HepG2 (cell line): ENCODE results near the gene OSBPL2. TPM values are rescaled to one million over a fixed set of nuclear protein-coding genes. Genes with fewer than 3 reads are reported as not detected.

Experiments
- ATF7-NPFF ChIP-seq: sonication (generic); formaldehyde crosslinking; IDR thresholded peaks from 2 replicates; pipeline ENCODE4 v1.8.1; 2023; ENCODE audit warnings: mild to moderate bottlenecking, low read depth, missing genetic modification reagents, moderate library complexity
- JARID2 ChIP-seq: sonication (generic); formaldehyde crosslinking; IDR thresholded peaks from 2 replicates; pipeline ENCODE4 v1.8.1; 2023; ENCODE audit warnings: missing genetic modification reagents, inconsistent platforms; ENCODE audit not compliant: insufficient replicate concordance
- JDP2 ChIP-seq: sonication (generic); formaldehyde crosslinking; IDR thresholded peaks from 2 replicates; pipeline ENCODE4 v1.8.1; 2022; ENCODE audit warnings: missing genetic modification reagents, borderline replicate concordance
- MAF1 ChIP-seq: sonication (generic); formaldehyde crosslinking; IDR thresholded peaks from 2 replicates; pipeline ENCODE4 v1.5.0; 2020; ENCODE audit warnings: missing genetic modification reagents, borderline replicate concordance
- NFATC3 ChIP-seq: sonication (generic); formaldehyde crosslinking; IDR thresholded peaks from 2 replicates; pipeline ENCODE4 v1.5.1; 2020; ENCODE audit warnings: mild to moderate bottlenecking, missing genetic modification reagents
- SNAPC2 ChIP-seq: sonication (generic); formaldehyde crosslinking; IDR thresholded peaks from 2 replicates; pipeline ENCODE4 v1.8.1; 2022; ENCODE audit warnings: mild to moderate bottlenecking, missing genetic modification reagents
- TCF7 ChIP-seq: sonication (generic); IDR thresholded peaks from 2 replicates; pipeline ENCODE4 v1.6.1; 2016; ENCODE audit warnings: antibody characterized with exemption, low read depth
- TIGD3 ChIP-seq: sonication (generic); formaldehyde crosslinking; IDR thresholded peaks from 2 replicates; pipeline ENCODE4 v1.5.1; 2020; ENCODE audit warnings: mild to moderate bottlenecking, missing genetic modification reagents, borderline replicate concordance
- ZC3H4 ChIP-seq: sonication (generic); formaldehyde crosslinking; IDR thresholded peaks from 2 replicates; pipeline ENCODE4 v1.4.0; 2020; ENCODE audit warnings: missing genetic modification reagents, borderline replicate concordance
- ZNF513 ChIP-seq: sonication (generic); formaldehyde crosslinking; conservative IDR thresholded peaks from 2 replicates; pipeline ENCODE4 v1.5.0; 2020; ENCODE audit warnings: missing genetic modification reagents
- ZNF589 ChIP-seq: sonication (generic); formaldehyde crosslinking; conservative IDR thresholded peaks from 2 replicates; pipeline ENCODE4 v1.8.0; 2022; ENCODE audit warnings: mild to moderate bottlenecking, moderate library complexity, missing genetic modification reagents
- ZNF615 ChIP-seq: sonication (generic); formaldehyde crosslinking; IDR thresholded peaks from 2 replicates; pipeline ENCODE4 v1.5.0; 2020; ENCODE audit warnings: mild to moderate bottlenecking, missing genetic modification reagents, borderline replicate concordance
- polyA plus RNA-seq, 8 experiments: library from polyadenylated mRNA; depleted of rRNA in 3 of 8; stranded (reverse) in 7 of 8; unstranded in 1 of 8; fragments of >200 nt; fragmentation: Illumina TruSeq in 4 of 8; extraction: Trizol in 4 of 8; gene quantifications; 2 replicates each; pipeline versions ENCODE4 v1.2.1 to v1.2.3, GENCODE V29; 2011 to 2016; ENCODE audit warnings: low read depth in 4 of 8, missing spikeins in 1 of 8, mixed read lengths in 1 of 8; ENCODE audit not compliant: insufficient read depth in 1 of 8
- total RNA-seq, 5 experiments: library from RNA; depleted of rRNA; stranded (reverse); fragments of >200 nt; fragmentation: Illumina TruSeq; extraction: Trizol; gene quantifications; 2 replicates each; pipeline ENCODE4 v1.2.3, GENCODE V29; 2016; ENCODE audit warnings: low read depth in 1 of 5
- TF ChIP-seq, protein P1 (sequence below): IDR thresholded peaks from 2 replicates; pipeline ENCODE4 v1.6.1; 2016
- TF ChIP-seq, protein P2 (sequence below): sonication (generic); formaldehyde crosslinking; IDR thresholded peaks from 2 replicates; pipeline ENCODE4 v1.5.0; 2020; ENCODE audit warnings: missing genetic modification reagents
- TF ChIP-seq, protein P3 (sequence below): sonication (generic); formaldehyde crosslinking; IDR thresholded peaks from 2 replicates; pipeline ENCODE4 v1.4.0; 2020; ENCODE audit warnings: missing genetic modification reagents

Gene OSBPL2
- total and polyA plus RNA-seq, 2 of the 13 experiments (the other 11 are each of a cell fraction or from before 2014, with no cell fraction given) = 18.5 to 37.4 TPM

GRCh38 chr20:62219992-62220665, 18.2 kb upstream of the OSBPL2 start, which contains the start of gene HRH3 (continued):
- TF ChIP-seq ZC3H4 (CRISPR knock-in tag) (no peak), ZNF513 (CRISPR knock-in tag) (no peak), JARID2 (CRISPR knock-in tag) (no peak), ZNF615 (no peak), TIGD3 (CRISPR knock-in tag) (no peak), NFATC3 (CRISPR knock-in tag) (no peak), TCF7 (no peak), ZNF589 (CRISPR knock-in tag) (0 out of 2 replicates have a peak, but pooled peaks have one; percentile 85), JDP2 (CRISPR knock-in tag) (peak; percentile 63; the same call in 1 of the 2 replicates), SNAPC2 (CRISPR knock-in tag) (no peak), MAF1 (CRISPR knock-in tag) (0 out of 2 replicates have a peak, but pooled peaks have one; percentile 35), ATF7-NPFF (CRISPR knock-in tag) (peak; percentile 94)
- TF ChIP-seq, protein P1, sequence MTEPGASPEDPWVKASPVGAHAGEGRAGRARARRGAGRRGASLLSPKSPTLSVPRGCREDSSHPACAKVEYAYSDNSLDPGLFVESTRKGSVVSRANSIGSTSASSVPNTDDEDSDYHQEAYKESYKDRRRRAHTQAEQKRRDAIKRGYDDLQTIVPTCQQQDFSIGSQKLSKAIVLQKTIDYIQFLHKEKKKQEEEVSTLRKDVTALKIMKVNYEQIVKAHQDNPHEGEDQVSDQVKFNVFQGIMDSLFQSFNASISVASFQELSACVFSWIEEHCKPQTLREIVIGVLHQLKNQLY = peak; percentile 41; the same call in 1 of the 2 replicates
- TF ChIP-seq, protein P2, sequence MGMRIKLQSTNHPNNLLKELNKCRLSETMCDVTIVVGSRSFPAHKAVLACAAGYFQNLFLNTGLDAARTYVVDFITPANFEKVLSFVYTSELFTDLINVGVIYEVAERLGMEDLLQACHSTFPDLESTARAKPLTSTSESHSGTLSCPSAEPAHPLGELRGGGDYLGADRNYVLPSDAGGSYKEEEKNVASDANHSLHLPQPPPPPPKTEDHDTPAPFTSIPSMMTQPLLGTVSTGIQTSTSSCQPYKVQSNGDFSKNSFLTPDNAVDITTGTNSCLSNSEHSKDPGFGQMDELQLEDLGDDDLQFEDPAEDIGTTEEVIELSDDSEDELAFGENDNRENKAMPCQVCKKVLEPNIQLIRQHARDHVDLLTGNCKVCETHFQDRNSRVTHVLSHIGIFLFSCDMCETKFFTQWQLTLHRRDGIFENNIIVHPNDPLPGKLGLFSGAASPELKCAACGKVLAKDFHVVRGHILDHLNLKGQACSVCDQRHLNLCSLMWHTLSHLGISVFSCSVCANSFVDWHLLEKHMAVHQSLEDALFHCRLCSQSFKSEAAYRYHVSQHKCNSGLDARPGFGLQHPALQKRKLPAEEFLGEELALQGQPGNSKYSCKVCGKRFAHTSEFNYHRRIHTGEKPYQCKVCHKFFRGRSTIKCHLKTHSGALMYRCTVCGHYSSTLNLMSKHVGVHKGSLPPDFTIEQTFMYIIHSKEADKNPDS (CRISPR knock-in tag) = no peak
- TF ChIP-seq, protein P3, sequence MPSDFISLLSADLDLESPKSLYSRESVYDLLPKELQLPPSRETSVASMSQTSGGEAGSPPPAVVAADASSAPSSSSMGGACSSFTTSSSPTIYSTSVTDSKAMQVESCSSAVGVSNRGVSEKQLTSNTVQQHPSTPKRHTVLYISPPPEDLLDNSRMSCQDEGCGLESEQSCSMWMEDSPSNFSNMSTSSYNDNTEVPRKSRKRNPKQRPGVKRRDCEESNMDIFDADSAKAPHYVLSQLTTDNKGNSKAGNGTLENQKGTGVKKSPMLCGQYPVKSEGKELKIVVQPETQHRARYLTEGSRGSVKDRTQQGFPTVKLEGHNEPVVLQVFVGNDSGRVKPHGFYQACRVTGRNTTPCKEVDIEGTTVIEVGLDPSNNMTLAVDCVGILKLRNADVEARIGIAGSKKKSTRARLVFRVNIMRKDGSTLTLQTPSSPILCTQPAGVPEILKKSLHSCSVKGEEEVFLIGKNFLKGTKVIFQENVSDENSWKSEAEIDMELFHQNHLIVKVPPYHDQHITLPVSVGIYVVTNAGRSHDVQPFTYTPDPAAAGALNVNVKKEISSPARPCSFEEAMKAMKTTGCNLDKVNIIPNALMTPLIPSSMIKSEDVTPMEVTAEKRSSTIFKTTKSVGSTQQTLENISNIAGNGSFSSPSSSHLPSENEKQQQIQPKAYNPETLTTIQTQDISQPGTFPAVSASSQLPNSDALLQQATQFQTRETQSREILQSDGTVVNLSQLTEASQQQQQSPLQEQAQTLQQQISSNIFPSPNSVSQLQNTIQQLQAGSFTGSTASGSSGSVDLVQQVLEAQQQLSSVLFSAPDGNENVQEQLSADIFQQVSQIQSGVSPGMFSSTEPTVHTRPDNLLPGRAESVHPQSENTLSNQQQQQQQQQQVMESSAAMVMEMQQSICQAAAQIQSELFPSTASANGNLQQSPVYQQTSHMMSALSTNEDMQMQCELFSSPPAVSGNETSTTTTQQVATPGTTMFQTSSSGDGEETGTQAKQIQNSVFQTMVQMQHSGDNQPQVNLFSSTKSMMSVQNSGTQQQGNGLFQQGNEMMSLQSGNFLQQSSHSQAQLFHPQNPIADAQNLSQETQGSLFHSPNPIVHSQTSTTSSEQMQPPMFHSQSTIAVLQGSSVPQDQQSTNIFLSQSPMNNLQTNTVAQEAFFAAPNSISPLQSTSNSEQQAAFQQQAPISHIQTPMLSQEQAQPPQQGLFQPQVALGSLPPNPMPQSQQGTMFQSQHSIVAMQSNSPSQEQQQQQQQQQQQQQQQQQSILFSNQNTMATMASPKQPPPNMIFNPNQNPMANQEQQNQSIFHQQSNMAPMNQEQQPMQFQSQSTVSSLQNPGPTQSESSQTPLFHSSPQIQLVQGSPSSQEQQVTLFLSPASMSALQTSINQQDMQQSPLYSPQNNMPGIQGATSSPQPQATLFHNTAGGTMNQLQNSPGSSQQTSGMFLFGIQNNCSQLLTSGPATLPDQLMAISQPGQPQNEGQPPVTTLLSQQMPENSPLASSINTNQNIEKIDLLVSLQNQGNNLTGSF (CRISPR knock-in tag) = peak; percentile 80; the same call in 1 of the 2 replicates
